ENCODE results near the gene MYLK. TPM values are rescaled to one million over a fixed set of nuclear protein-coding genes. Genes with fewer than 3 reads are reported as not detected.
"Not testable (repeated sequence)": the region's sequence is repeated elsewhere in the genome, so short reads cannot be mapped to it uniquely, and the experiment has no call there.

Gene MYLK
- total RNA-seq, 2 experiments from 2014 or later, result not detected

- CTCF ChIA-PET, result no interaction called here
- no peak for DNase-seq
- Mint-ChIP-seq H3K36me3 (ENCODE audit: low read depth) (peaks cover 5% of the 10 kb centered on the region), H3K27ac (no peak overlapping the region), H3K4me1 (ENCODE audit: low read depth) (no peaks in the 10 kb centered on the region), H3K4me3 (no peak overlapping the region), H3K27me3 (ENCODE audit: low read depth) (peaks cover 16% of the 10 kb centered on the region), H3K9me3 (peaks cover 17% of the 10 kb centered on the region)
- intact Hi-C loops (cut with micrococcal nuclease), result no loop called here
These were observed 8.9 kb upstream of the MYLK start for GRCh38 chr3:123893012-123893411.

- no peak for DNase-seq
- Mint-ChIP-seq H3K36me3 (ENCODE audit: low read depth) (peaks cover 5% of the 10 kb centered on the region), H3K4me3 (no peak overlapping the region), H3K9me3 (peaks cover 17% of the 10 kb centered on the region), H3K27me3 (ENCODE audit: low read depth) (peaks cover 19% of the 10 kb centered on the region), H3K27ac (no peak overlapping the region), H3K4me1 (ENCODE audit: low read depth) (no peaks in the 10 kb centered on the region)
- CTCF ChIA-PET, result no interaction called here
- intact Hi-C loops (cut with micrococcal nuclease), result no loop called here
These were observed 8.1 kb upstream of the MYLK start for GRCh38 chr3:123892195-123892594.

- CTCF ChIA-PET; H3K4me3 Mint-ChIP-seq; H3K4me1 Mint-ChIP-seq (ENCODE audit: low read depth); H3K27ac Mint-ChIP-seq; H3K36me3 Mint-ChIP-seq (ENCODE audit: low read depth); intact Hi-C loops (cut with micrococcal nuclease); DNase-seq: not testable (repeated sequence)
- peaks cover 17% of the 10 kb centered on the region for H3K9me3 Mint-ChIP-seq
- H3K27me3 Mint-ChIP-seq (ENCODE audit: low read depth), result peaks cover 25% of the 10 kb centered on the region
These were observed 6.9 kb upstream of the MYLK start for GRCh38 chr3:123890991-123891390.

- H3K27ac Mint-ChIP-seq; H3K4me3 Mint-ChIP-seq; intact Hi-C loops (cut with micrococcal nuclease); H3K4me1 Mint-ChIP-seq (ENCODE audit: low read depth); CTCF ChIA-PET; DNase-seq; H3K36me3 Mint-ChIP-seq (ENCODE audit: low read depth): not testable (repeated sequence)
- Mint-ChIP-seq H3K27me3 (ENCODE audit: low read depth) (peaks cover 31% of the 10 kb centered on the region), H3K9me3 (peaks cover 17% of the 10 kb centered on the region)
These were observed 6.0 kb upstream of the MYLK start for GRCh38 chr3:123890162-123890561.

- H3K27ac Mint-ChIP-seq, result no peak overlapping the region
- H3K4me3 Mint-ChIP-seq, result no peak overlapping the region
- peaks cover 11% of the 10 kb centered on the region for H3K4me1 Mint-ChIP-seq (ENCODE audit: low read depth)
- CTCF ChIA-PET, result no interaction called here
- H3K36me3 Mint-ChIP-seq (ENCODE audit: low read depth), result no peaks in the 10 kb centered on the region
- DNase-seq, result no peak
- peaks cover 2% of the 10 kb centered on the region for H3K9me3 Mint-ChIP-seq
- H3K27me3 Mint-ChIP-seq (ENCODE audit: low read depth), result peaks cover 62% of the 10 kb centered on the region
- intact Hi-C loops (cut with micrococcal nuclease), result loop anchor here (1.0 to 2.0 kb wide), 2 partner anchors 76 to 194 kb away; partner anchors contain the start of gene CCDC14
These were observed 861 bp upstream of the MYLK start for GRCh38 chr3:123884993-123885392.

GRCh38 chr3:123883701-123884202, 380 bp downstream of the MYLK start:
- Mint-ChIP-seq H3K27me3 (ENCODE audit: low read depth) (peaks cover 55% of the 10 kb centered on the region), H3K4me1 (ENCODE audit: low read depth) (peaks cover 11% of the 10 kb centered on the region), H3K36me3 (ENCODE audit: low read depth) (no peaks in the 10 kb centered on the region), H3K4me3 (peak overlapping the region; percentile 29), H3K27ac (no peak overlapping the region), H3K9me3 (no peaks in the 10 kb centered on the region)
- intact Hi-C loops (cut with micrococcal nuclease), result loop anchor here (1.0 to 2.0 kb wide), 2 partner anchors 78 to 195 kb away; partner anchors contain the start of gene CCDC14
- CTCF ChIA-PET, result no interaction called here
- DNase-seq, result no peak

- no peak overlapping the region for H3K27ac Mint-ChIP-seq
- H3K36me3 Mint-ChIP-seq (ENCODE audit: low read depth), result no peaks in the 10 kb centered on the region
- intact Hi-C loops (cut with micrococcal nuclease), result no loop called here
- H3K4me3 Mint-ChIP-seq, result no peak overlapping the region
- CTCF ChIA-PET, result no interaction called here
- peaks cover 11% of the 10 kb centered on the region for H3K4me1 Mint-ChIP-seq (ENCODE audit: low read depth)
- no peak for DNase-seq
- H3K27me3 Mint-ChIP-seq (ENCODE audit: low read depth), result peaks cover 49% of the 10 kb centered on the region
- no peaks in the 10 kb centered on the region for H3K9me3 Mint-ChIP-seq
These were observed 1.0 kb downstream of the MYLK start for GRCh38 chr3:123883111-123883510.

GRCh38 chr3:123881771-123882170, 2.4 kb downstream of the MYLK start:
- H3K9me3 Mint-ChIP-seq, result no peaks in the 10 kb centered on the region
- peaks cover 11% of the 10 kb centered on the region for H3K4me1 Mint-ChIP-seq (ENCODE audit: low read depth)
- intact Hi-C loops (cut with micrococcal nuclease), result no loop called here
- H3K27ac Mint-ChIP-seq, result no peak overlapping the region
- no peaks in the 10 kb centered on the region for H3K36me3 Mint-ChIP-seq (ENCODE audit: low read depth)
- CTCF ChIA-PET, result no interaction called here
- DNase-seq, result no peak
- H3K27me3 Mint-ChIP-seq (ENCODE audit: low read depth), result peaks cover 45% of the 10 kb centered on the region
- no peak overlapping the region for H3K4me3 Mint-ChIP-seq

- Mint-ChIP-seq H3K27me3 (ENCODE audit: low read depth) (peaks cover 40% of the 10 kb centered on the region), H3K4me3 (no peak overlapping the region), H3K27ac (no peak overlapping the region), H3K4me1 (ENCODE audit: low read depth) (peaks cover 11% of the 10 kb centered on the region), H3K36me3 (ENCODE audit: low read depth) (no peaks in the 10 kb centered on the region), H3K9me3 (no peaks in the 10 kb centered on the region)
- CTCF ChIA-PET, result no interaction called here
- DNase-seq, result no peak
- intact Hi-C loops (cut with micrococcal nuclease), result no loop called here
These were observed 3.1 kb downstream of the MYLK start for GRCh38 chr3:123880998-123881561.

GRCh38 chr3:123878807-123879206, 5.3 kb downstream of the MYLK start:
- H3K4me3 Mint-ChIP-seq, result no peak overlapping the region
- no peak for DNase-seq
- CTCF ChIA-PET, result no interaction called here

GRCh38 chr3:123877965-123878364, 6.2 kb downstream of the MYLK start:
- H3K9me3 Mint-ChIP-seq, result no peaks in the 10 kb centered on the region
- peaks cover 22% of the 10 kb centered on the region for H3K27me3 Mint-ChIP-seq (ENCODE audit: low read depth)
- intact Hi-C loops (cut with micrococcal nuclease), result no loop called here
- H3K36me3 Mint-ChIP-seq (ENCODE audit: low read depth), result no peaks in the 10 kb centered on the region
- H3K27ac Mint-ChIP-seq, result no peak overlapping the region
- no peak for DNase-seq
- no peaks in the 10 kb centered on the region for H3K4me1 Mint-ChIP-seq (ENCODE audit: low read depth)
- H3K4me3 Mint-ChIP-seq, result no peak overlapping the region
- CTCF ChIA-PET, result interaction anchor here (0.6 kb wide), 1 partner anchor 812 kb away, joined by 3 read pairs; no protein-coding TSS in a partner anchor

More at GRCh38 chr3:123878807-123879206, 5.3 kb downstream of the MYLK start:
- Mint-ChIP-seq H3K9me3 (no peaks in the 10 kb centered on the region), H3K36me3 (ENCODE audit: low read depth) (no peaks in the 10 kb centered on the region), H3K27ac (no peak overlapping the region), H3K27me3 (ENCODE audit: low read depth) (peaks cover 30% of the 10 kb centered on the region), H3K4me1 (ENCODE audit: low read depth) (peaks cover 8% of the 10 kb centered on the region)
- intact Hi-C loops (cut with micrococcal nuclease), result no loop called here

GRCh38 chr3:123877466-123877865, 6.7 kb downstream of the MYLK start:
- Mint-ChIP-seq H3K9me3 (no peaks in the 10 kb centered on the region), H3K36me3 (ENCODE audit: low read depth) (no peaks in the 10 kb centered on the region), H3K27ac (no peak overlapping the region), H3K4me3 (no peak overlapping the region), H3K27me3 (ENCODE audit: low read depth) (peaks cover 17% of the 10 kb centered on the region), H3K4me1 (ENCODE audit: low read depth) (no peaks in the 10 kb centered on the region)
- intact Hi-C loops (cut with micrococcal nuclease), result no loop called here
- DNase-seq, result no peak
- CTCF ChIA-PET, result no interaction called here

- CTCF ChIA-PET, result no interaction called here
- Mint-ChIP-seq H3K4me3 (no peak overlapping the region), H3K9me3 (no peaks in the 10 kb centered on the region), H3K4me1 (ENCODE audit: low read depth) (no peaks in the 10 kb centered on the region), H3K36me3 (ENCODE audit: low read depth) (no peaks in the 10 kb centered on the region), H3K27me3 (ENCODE audit: low read depth) (peaks cover 13% of the 10 kb centered on the region), H3K27ac (no peak overlapping the region)
- intact Hi-C loops (cut with micrococcal nuclease), result no loop called here
- DNase-seq, result no peak
These were observed 7.3 kb downstream of the MYLK start for GRCh38 chr3:123876858-123877257.

Data from activated naive CD4-positive, alpha-beta T cell treated with anti-CD3 and anti-CD28 coated beads for 36 hours (primary cell).